ENCODE data around the gene USP12. TPM values are rescaled to one million over a fixed set of nuclear protein-coding genes. Genes with fewer than 3 reads are reported as not detected.

USP12 gene
- total RNA-seq, 3 donors from 2014 or later (not counting 1 experiment from before 2014, with no cell fraction given): 44.3 to 55.3 (median 50.9) TPM

DNA sequence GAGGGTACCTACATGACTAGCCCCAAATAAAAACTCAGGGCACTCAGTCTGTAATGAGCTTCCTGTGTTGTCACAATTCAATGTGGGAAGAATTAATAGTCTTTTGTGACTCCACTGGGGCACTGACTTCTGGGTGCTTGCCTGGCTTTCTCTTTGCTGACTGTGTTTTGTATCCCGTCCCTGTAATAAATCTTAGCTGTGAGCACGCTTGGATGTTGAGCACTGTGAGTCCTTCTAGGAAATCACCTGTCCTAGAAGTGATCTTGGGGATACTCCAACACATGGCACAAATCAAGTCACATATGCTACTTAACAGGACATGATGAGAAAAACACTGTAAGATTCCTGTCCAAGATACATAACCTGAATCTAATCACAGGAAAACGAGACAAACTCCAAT, 83.0 kb downstream of the USP12 start:
- TF ChIP-seq, protein P1, sequence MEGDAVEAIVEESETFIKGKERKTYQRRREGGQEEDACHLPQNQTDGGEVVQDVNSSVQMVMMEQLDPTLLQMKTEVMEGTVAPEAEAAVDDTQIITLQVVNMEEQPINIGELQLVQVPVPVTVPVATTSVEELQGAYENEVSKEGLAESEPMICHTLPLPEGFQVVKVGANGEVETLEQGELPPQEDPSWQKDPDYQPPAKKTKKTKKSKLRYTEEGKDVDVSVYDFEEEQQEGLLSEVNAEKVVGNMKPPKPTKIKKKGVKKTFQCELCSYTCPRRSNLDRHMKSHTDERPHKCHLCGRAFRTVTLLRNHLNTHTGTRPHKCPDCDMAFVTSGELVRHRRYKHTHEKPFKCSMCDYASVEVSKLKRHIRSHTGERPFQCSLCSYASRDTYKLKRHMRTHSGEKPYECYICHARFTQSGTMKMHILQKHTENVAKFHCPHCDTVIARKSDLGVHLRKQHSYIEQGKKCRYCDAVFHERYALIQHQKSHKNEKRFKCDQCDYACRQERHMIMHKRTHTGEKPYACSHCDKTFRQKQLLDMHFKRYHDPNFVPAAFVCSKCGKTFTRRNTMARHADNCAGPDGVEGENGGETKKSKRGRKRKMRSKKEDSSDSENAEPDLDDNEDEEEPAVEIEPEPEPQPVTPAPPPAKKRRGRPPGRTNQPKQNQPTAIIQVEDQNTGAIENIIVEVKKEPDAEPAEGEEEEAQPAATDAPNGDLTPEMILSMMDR (IDR thresholded peaks at IDR 0.05): no peak
- 98% methylated on average over 2 of the region's 3 CpGs for WGBS (ENCODE audit: insufficient coverage)
- no peak overlapping the region for H3K27ac Mint-ChIP-seq
- ATAC-seq (no peak), DNase-seq (no peak)
- Histone ChIP-seq H3K27ac (ENCODE audit: low read length) (no peak overlapping the region), H3K36me3 (ENCODE audit: control insufficient read depth, insufficient read depth, low read length) (peaks cover 13% of the 10 kb centered on the region), H3K9me3 (ENCODE audit: control insufficient read depth, insufficient read depth, low read length) (no peaks in the 10 kb centered on the region), H3K4me1 (ENCODE audit: control insufficient read depth, insufficient read depth, low read length) (no peaks in the 10 kb centered on the region), H3K4me3 (ENCODE audit: low read length) (no peak overlapping the region), H3K27me3 (ENCODE audit: control insufficient read depth, insufficient read depth, low read length) (no peaks in the 10 kb centered on the region)
- intact Hi-C loops (cut with micrococcal nuclease): no loop called here
- peaks cover under 1 to 13% of the 10 kb centered on the region in 2 donors for H3K4me1 Mint-ChIP-seq
- H3K36me3 Mint-ChIP-seq: no peaks in the 10 kb centered on the region
- H3K9me3 Mint-ChIP-seq: no peaks in the 10 kb centered on the region
- H3K27me3 Mint-ChIP-seq (ENCODE audit: low read depth in 2 of 2): no peaks in the 10 kb centered on the region
- H3K4me3 Mint-ChIP-seq: no peak overlapping the region

DNA sequence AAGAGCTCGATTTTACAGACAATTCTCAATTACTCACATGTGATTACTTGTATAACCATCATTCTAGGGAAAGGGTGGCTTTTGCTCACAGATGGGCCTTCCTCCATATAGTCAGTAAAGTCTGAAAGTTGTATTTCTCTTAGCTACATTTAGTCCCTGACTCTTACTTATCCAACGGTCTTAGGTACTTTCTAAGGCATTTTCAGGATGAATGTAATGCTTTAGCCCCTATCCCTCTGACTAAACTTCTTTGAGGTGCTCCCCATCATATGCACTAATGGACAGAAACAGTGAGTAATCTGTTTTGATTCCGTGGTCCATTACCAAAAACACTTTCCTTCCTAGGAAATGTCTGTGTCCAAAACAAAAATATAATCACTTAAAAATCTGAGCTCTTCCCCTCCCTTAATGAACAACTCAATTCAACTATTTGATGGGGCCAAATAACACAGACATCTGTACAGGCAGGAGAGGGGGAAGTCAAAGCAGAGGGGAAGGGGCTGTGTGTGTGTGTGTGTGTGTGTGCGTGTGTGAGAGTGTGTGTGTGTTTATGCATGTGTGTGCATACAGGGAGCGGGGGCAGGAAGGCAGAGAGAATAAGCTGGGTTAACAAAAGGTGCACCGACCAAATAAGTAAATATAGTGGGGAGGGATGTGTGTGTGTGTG, 84.9 kb downstream of the USP12 start:
- Mint-ChIP-seq H3K27ac (no peak overlapping the region), H3K36me3 (no peaks in the 10 kb centered on the region), H3K4me1 (peaks cover 6 to 17% of the 10 kb centered on the region in 2 donors), H3K4me3 (no peak overlapping the region), H3K9me3 (no peaks in the 10 kb centered on the region), H3K27me3 (ENCODE audit: low read depth in 2 of 2) (no peaks in the 10 kb centered on the region)
- intact Hi-C loops (cut with micrococcal nuclease): no loop called here
- no peak for DNase-seq
- no peak overlapping the region for H3K4me3 ChIP-seq (ENCODE audit: low read length)
- WGBS (ENCODE audit: insufficient coverage): 86% methylated on average over 5 of the region's 6 CpGs
- peaks cover 13% of the 10 kb centered on the region for H3K36me3 ChIP-seq (ENCODE audit: control insufficient read depth, insufficient read depth, low read length)
- TF ChIP-seq, protein P1 (IDR thresholded peaks at IDR 0.05): no peak
- H3K4me1 ChIP-seq (ENCODE audit: control insufficient read depth, insufficient read depth, low read length): peaks cover 2% of the 10 kb centered on the region
- H3K27ac ChIP-seq (ENCODE audit: low read length): no peak overlapping the region
- no peak for ATAC-seq
- H3K27me3 ChIP-seq (ENCODE audit: control insufficient read depth, insufficient read depth, low read length): no peaks in the 10 kb centered on the region
- no peaks in the 10 kb centered on the region for H3K9me3 ChIP-seq (ENCODE audit: control insufficient read depth, insufficient read depth, low read length)

DNA sequence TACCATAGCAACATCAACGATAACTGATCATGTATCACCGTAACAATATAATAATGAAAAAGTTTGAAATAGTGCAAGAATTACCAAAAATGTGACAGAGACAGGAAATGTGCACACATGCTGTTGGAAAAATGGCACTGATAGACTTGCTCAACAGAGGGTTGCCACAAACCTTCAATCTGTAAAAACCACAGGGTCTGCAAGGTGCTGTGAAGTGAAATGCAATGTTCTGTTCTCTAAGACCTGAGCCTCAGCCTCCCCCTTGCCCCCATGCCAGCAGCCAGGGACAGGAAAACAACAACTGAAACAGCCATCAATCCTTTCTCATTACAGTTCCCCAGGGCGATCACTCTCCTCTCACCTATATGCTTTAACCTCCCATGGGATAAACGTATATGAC, 88.4 kb downstream of the USP12 start:
- ATAC-seq (peak in 1 of 3 donors; percentile 37), DNase-seq (no peak)
- WGBS (ENCODE audit: insufficient coverage): 77% methylated on average over 2 of the region's 4 CpGs
- Histone ChIP-seq H3K4me3 (ENCODE audit: low read length) (no peak overlapping the region), H3K9me3 (ENCODE audit: control insufficient read depth, insufficient read depth, low read length) (no peaks in the 10 kb centered on the region), H3K4me1 (ENCODE audit: control insufficient read depth, insufficient read depth, low read length) (peaks cover 6% of the 10 kb centered on the region), H3K27ac (ENCODE audit: low read length) (no peak overlapping the region), H3K27me3 (ENCODE audit: control insufficient read depth, insufficient read depth, low read length) (no peaks in the 10 kb centered on the region), H3K36me3 (ENCODE audit: control insufficient read depth, insufficient read depth, low read length) (peaks cover 4% of the 10 kb centered on the region)
- TF ChIP-seq, protein P1 (IDR thresholded peaks at IDR 0.05): no peak
- no peaks in the 10 kb centered on the region for H3K9me3 Mint-ChIP-seq
- H3K4me3 Mint-ChIP-seq: no peak overlapping the region
- no peaks in the 10 kb centered on the region for H3K36me3 Mint-ChIP-seq
- H3K4me1 Mint-ChIP-seq: peaks cover 20 to 27% of the 10 kb centered on the region in 2 donors
- H3K27ac Mint-ChIP-seq: peak overlapping the region in 1 of 2 donors; percentile 66
- intact Hi-C loops (cut with micrococcal nuclease): no loop called here
- no peaks in the 10 kb centered on the region for H3K27me3 Mint-ChIP-seq (ENCODE audit: low read depth in 2 of 2)

All from natural killer cell (primary cell).